A549 (cell line): ENCODE data around the gene MYCN.

Source experiments
- CBX2 ChIP-seq: fragments of 200-600 bp; sonication (generic); IDR thresholded peaks from 2 replicates; pipeline ENCODE4 v1.6.1; 2016; ENCODE audit warnings: low read depth, mild to moderate bottlenecking, borderline replicate concordance
- CHD4 ChIP-seq: fragments of 200-600 bp; sonication (generic); IDR thresholded peaks from 2 replicates; pipeline ENCODE4 v1.6.1; 2016; ENCODE audit warnings: antibody characterized with exemption, mild to moderate bottlenecking, borderline replicate concordance
- CTCF ChIP-seq: fragments of >200 bp; sonication (Bioruptor Twin); formaldehyde crosslinking; IDR thresholded peaks from 3 replicates; pipeline ENCODE4 v1.5.1; 2016
- RNF2 ChIP-seq: fragments of 200-600 bp; sonication (generic); IDR thresholded peaks from 2 replicates; pipeline ENCODE4 v1.6.1; 2016; ENCODE audit warnings: low read depth, mild to moderate bottlenecking, antibody characterized with exemption, moderate library complexity, borderline replicate concordance
- SREBF2 ChIP-seq: fragments of 450-650 bp; IDR thresholded peaks from 2 replicates; pipeline ENCODE4 v1.6.1; 2014; ENCODE audit warnings: mild to moderate bottlenecking, moderate library complexity
- ZFP36 ChIP-seq: fragments of 450-650 bp; IDR thresholded peaks from 2 replicates; pipeline ENCODE4 v1.6.1; 2014; ENCODE audit warnings: borderline replicate concordance; ENCODE audit not compliant: partially characterized antibody
- TF ChIP-seq, protein P1 (sequence below): fragments of 200-600 bp; sonication (generic); IDR thresholded peaks from 2 replicates; pipeline ENCODE4 v1.6.1; 2016; ENCODE audit warnings: antibody characterized with exemption, mild to moderate bottlenecking, moderate library complexity

DNA sequence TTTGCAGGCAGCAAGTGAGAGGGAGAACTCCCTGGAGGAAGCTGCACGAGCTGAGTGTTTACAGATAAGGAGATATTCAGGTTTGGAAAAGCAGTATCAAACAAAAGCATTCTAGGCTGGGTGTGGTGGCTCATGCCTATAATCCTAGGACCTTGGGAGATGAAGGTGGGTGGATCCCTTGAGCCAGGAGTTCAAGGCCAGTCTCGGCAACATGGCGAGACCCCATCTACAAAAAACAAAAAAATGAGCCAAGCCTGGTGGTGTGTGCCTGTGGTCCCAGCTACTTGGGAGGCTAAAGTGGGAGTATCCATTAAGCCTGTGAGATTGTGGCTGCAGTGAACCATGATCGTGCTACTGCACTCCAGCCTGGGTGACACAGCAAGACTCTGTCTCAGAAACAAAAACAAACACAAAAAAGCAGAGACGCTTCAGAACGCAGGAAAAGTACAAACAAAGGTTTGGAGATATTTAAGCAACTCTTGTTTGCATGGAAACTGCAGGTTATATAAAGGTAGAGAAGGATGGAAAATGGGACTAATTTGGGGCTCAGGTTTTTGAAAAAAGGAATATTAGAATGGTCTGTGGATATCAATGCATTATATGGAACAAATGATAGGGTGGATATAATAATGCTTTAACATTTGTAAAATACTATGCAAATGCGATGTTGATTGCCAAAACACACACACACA lies 31.6 kb downstream of the MYCN start:
- TF ChIP-seq CTCF (no peak), CHD4 (no peak), ZFP36 (no peak), SREBF2 (no peak), CBX2 (no peak), RNF2 (no peak)
- TF ChIP-seq, protein P1, sequence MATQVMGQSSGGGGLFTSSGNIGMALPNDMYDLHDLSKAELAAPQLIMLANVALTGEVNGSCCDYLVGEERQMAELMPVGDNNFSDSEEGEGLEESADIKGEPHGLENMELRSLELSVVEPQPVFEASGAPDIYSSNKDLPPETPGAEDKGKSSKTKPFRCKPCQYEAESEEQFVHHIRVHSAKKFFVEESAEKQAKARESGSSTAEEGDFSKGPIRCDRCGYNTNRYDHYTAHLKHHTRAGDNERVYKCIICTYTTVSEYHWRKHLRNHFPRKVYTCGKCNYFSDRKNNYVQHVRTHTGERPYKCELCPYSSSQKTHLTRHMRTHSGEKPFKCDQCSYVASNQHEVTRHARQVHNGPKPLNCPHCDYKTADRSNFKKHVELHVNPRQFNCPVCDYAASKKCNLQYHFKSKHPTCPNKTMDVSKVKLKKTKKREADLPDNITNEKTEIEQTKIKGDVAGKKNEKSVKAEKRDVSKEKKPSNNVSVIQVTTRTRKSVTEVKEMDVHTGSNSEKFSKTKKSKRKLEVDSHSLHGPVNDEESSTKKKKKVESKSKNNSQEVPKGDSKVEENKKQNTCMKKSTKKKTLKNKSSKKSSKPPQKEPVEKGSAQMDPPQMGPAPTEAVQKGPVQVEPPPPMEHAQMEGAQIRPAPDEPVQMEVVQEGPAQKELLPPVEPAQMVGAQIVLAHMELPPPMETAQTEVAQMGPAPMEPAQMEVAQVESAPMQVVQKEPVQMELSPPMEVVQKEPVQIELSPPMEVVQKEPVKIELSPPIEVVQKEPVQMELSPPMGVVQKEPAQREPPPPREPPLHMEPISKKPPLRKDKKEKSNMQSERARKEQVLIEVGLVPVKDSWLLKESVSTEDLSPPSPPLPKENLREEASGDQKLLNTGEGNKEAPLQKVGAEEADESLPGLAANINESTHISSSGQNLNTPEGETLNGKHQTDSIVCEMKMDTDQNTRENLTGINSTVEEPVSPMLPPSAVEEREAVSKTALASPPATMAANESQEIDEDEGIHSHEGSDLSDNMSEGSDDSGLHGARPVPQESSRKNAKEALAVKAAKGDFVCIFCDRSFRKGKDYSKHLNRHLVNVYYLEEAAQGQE: no peak
